Stimulated activated CD4-positive, alpha-beta T cell treated with anti-CD3 and anti-CD28 coated beads, Interleukin-12 subunit alpha, Interleukin-12 subunit beta, amount 100 ng/mL, for 48 hours (primary cell): ENCODE measurements around the gene PRM3.
A peak's percentile ranks its signal among the peaks of the same experiment; 100 is the strongest.

Experiments used
- DNase-seq, 3 donors: peaks; one replicate each; pipeline ENCODE4 v3.0.0-alpha.2; 2020; ENCODE audit warnings: low read depth in 2 of 3, low spot score in 1 of 3

Gene PRM3

GRCh38 chr16:11229432-11229831 lies 44.0 kb downstream of the PRM3 start:
- DNase-seq: no peak

GRCh38 chr16:11225677-11226549 lies 47.5 kb downstream of the PRM3 start:
- no peak for DNase-seq

GRCh38 chr16:11224894-11225676 lies 48.3 kb downstream of the PRM3 start:
- DNase-seq: peak; percentile 79 to 83 (median 79)

GRCh38 chr16:11224096-11224893 lies 49.1 kb downstream of the PRM3 start:
- peak in 2 of 3 donors; percentile 63 to 75 for DNase-seq
